KMS-11 (cell line): ENCODE data around the gene OSBPL8.

ENCODE experiments used
- H2AFZ ChIP-seq: fragments of 200-600 bp; sonication (generic); 2 replicates; pipeline ENCODE4 v1.6.1; 2016; ENCODE audit warnings: antibody characterized with exemption, mixed run types, low read depth
- H3K27ac ChIP-seq: fragments of 200-600 bp; sonication (generic); 2 replicates; pipeline ENCODE4 v1.6.1; 2016; ENCODE audit warnings: mild to moderate bottlenecking, mixed run types
- H3K27me3 ChIP-seq: fragments of 200-600 bp; sonication (generic); 2 replicates; pipeline ENCODE4 v1.6.1; 2017; ENCODE audit warnings: mild to moderate bottlenecking, low read depth, mixed run types, moderate library complexity; ENCODE audit not compliant: insufficient read depth
- H3K36me3 ChIP-seq: fragments of 200-600 bp; sonication (generic); 2 replicates; pipeline ENCODE4 v1.6.1; 2017; ENCODE audit warnings: mild to moderate bottlenecking, mixed run types; ENCODE audit not compliant: insufficient read depth
- H3K4me1 ChIP-seq: fragments of 200-600 bp; sonication (generic); 2 replicates; pipeline ENCODE4 v1.6.1; 2016; ENCODE audit warnings: mild to moderate bottlenecking, low read depth, mixed run types; ENCODE audit not compliant: poor library complexity, severe bottlenecking
- H3K4me2 ChIP-seq: fragments of 200-600 bp; sonication (generic); 2 replicates; pipeline ENCODE4 v1.7.0; 2016; ENCODE audit warnings: mild to moderate bottlenecking, mixed run types
- H3K4me3 ChIP-seq: fragments of 200-600 bp; sonication (generic); IDR thresholded peaks from 2 replicates; pipeline ENCODE4 v1.6.1; 2017; ENCODE audit warnings: low read depth, low read length, mixed read lengths; ENCODE audit not compliant: insufficient read depth
- H3K79me2 ChIP-seq: fragments of 200-600 bp; sonication (generic); 2 replicates; pipeline ENCODE4 v1.6.1; 2016; ENCODE audit warnings: low read depth, mixed run types; ENCODE audit not compliant: insufficient read depth
- H3K9ac ChIP-seq: fragments of 200-600 bp; sonication (generic); 2 replicates; pipeline ENCODE4 v1.6.1; 2016; ENCODE audit warnings: mild to moderate bottlenecking, mixed run types
- H4K20me1 ChIP-seq: fragments of 200-600 bp; sonication (generic); 2 replicates; pipeline ENCODE4 v1.6.1; 2016; ENCODE audit warnings: mild to moderate bottlenecking, mixed run types; ENCODE audit not compliant: insufficient read depth
- TF ChIP-seq, protein P1 (sequence below): fragments of 200-600 bp; sonication (generic); conservative IDR thresholded peaks from 2 replicates; pipeline ENCODE4 v1.6.1; 2017; ENCODE audit warnings: low read depth, mild to moderate bottlenecking, antibody characterized with exemption, low read length, moderate library complexity, mixed read lengths

OSBPL8 gene

DNA sequence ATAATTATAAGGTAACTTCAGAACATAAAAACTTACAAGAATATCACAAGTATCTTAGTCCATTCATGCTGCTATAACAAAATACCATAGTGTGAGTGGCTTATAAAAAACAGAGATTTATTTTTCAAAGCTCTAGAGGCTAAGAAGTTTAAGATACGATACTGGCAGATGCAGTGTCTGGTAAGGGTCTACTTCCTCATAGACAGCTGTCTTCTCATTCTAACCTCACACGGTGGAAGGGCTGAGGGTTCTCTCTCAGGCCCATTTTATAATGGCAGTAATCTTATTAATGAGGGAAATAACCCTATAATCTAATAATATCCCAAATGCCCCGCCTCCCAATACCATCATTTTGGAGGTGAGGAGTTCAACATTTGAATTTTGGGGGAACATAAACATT, 23.7 kb upstream of the OSBPL8 start:
- H3K27me3 ChIP-seq = no peaks in the 10 kb centered on the region
- H4K20me1 ChIP-seq = no peaks in the 10 kb centered on the region
- H3K36me3 ChIP-seq = no peaks in the 10 kb centered on the region
- no peak overlapping the region for H2AFZ ChIP-seq
- TF ChIP-seq, protein P1, sequence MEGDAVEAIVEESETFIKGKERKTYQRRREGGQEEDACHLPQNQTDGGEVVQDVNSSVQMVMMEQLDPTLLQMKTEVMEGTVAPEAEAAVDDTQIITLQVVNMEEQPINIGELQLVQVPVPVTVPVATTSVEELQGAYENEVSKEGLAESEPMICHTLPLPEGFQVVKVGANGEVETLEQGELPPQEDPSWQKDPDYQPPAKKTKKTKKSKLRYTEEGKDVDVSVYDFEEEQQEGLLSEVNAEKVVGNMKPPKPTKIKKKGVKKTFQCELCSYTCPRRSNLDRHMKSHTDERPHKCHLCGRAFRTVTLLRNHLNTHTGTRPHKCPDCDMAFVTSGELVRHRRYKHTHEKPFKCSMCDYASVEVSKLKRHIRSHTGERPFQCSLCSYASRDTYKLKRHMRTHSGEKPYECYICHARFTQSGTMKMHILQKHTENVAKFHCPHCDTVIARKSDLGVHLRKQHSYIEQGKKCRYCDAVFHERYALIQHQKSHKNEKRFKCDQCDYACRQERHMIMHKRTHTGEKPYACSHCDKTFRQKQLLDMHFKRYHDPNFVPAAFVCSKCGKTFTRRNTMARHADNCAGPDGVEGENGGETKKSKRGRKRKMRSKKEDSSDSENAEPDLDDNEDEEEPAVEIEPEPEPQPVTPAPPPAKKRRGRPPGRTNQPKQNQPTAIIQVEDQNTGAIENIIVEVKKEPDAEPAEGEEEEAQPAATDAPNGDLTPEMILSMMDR = no peak
- no peak overlapping the region for H3K9ac ChIP-seq
- no peak overlapping the region for H3K4me2 ChIP-seq
- H3K4me3 ChIP-seq = no peak overlapping the region
- H3K27ac ChIP-seq = no peak overlapping the region
- no peaks in the 10 kb centered on the region for H3K4me1 ChIP-seq
- H3K79me2 ChIP-seq = no peaks in the 10 kb centered on the region

GRCh38 chr12:76573840-76574373, 14.3 kb upstream of the OSBPL8 start:
- H2AFZ ChIP-seq = no peak overlapping the region
- H3K4me3 ChIP-seq = no peak overlapping the region
- H3K36me3 ChIP-seq = no peaks in the 10 kb centered on the region
- no peaks in the 10 kb centered on the region for H3K79me2 ChIP-seq
- no peaks in the 10 kb centered on the region for H3K4me1 ChIP-seq
- H3K27ac ChIP-seq = no peak overlapping the region
- H3K9ac ChIP-seq = no peak overlapping the region
- TF ChIP-seq, protein P1 = no peak
- no peaks in the 10 kb centered on the region for H4K20me1 ChIP-seq
- no peak overlapping the region for H3K4me2 ChIP-seq
- H3K27me3 ChIP-seq = no peaks in the 10 kb centered on the region

GRCh38 chr12:76571256-76571655, 11.7 kb upstream of the OSBPL8 start:
- H3K36me3 ChIP-seq = no peaks in the 10 kb centered on the region
- no peak overlapping the region for H3K27ac ChIP-seq
- H3K79me2 ChIP-seq = no peaks in the 10 kb centered on the region
- no peaks in the 10 kb centered on the region for H4K20me1 ChIP-seq
- H3K4me2 ChIP-seq = no peak overlapping the region
- no peak overlapping the region for H3K9ac ChIP-seq
- TF ChIP-seq, protein P1 = no peak
- no peaks in the 10 kb centered on the region for H3K27me3 ChIP-seq
- H3K4me3 ChIP-seq = no peak overlapping the region
- no peaks in the 10 kb centered on the region for H3K4me1 ChIP-seq
- no peak overlapping the region for H2AFZ ChIP-seq

DNA sequence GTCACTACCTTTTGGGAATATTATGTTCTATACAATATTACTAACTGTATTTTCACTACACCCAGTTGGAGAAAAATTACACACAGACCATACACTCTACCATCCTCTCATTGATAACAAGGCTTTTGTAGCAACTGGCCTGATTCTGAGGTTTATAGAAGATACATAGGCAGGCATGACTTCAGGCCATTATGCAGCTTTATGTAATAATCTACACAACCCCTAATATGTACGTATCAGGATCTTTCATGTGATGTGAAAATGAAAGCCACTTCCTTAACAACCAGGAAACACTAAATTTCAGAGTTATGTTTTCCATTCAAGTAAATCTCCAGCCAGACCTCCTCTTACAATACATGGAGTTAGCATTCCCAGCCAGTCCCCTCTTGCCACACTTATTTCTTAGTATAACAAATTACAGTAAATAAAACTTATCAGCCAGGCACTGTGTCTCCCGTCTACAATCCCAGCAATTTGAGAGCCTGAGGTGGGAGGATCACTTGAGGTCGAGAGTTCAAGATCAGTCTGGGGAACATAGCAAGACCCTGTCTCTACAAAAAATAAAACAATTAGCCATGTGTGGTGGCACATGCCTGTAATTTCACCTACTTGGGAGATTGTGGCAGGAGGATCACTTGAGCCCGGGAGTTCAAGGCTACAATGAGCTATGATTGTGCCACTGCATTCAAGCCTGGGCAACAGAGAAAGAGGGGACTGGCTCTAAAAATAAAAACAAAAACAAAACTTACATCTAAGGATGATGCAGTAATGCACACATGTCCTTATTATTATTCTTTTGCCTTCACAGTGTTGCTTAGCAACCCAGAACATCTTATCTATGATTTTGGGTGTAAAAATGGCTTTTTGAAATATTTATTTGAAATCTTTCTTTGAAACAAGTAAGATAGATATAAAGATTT, 10.4 kb upstream of the OSBPL8 start:
- Histone ChIP-seq H3K4me2 (no peak overlapping the region), H3K36me3 (no peaks in the 10 kb centered on the region), H3K79me2 (no peaks in the 10 kb centered on the region), H3K9ac (no peak overlapping the region), H2AFZ (no peak overlapping the region), H3K4me3 (no peak overlapping the region), H4K20me1 (no peaks in the 10 kb centered on the region), H3K27ac (no peak overlapping the region), H3K27me3 (no peaks in the 10 kb centered on the region), H3K4me1 (no peaks in the 10 kb centered on the region)
- TF ChIP-seq, protein P1 = no peak
